Fibroblast of lung (primary cell): ENCODE results near the gene FAM76B.

Source experiments
- CTCF ChIP-seq, 2 donors: IDR thresholded peaks in 1 of 2; conservative IDR thresholded peaks in 1 of 2; 1 replicate in 1 of 2; 2 replicates in 1 of 2; pipeline ENCODE4 v1.5.1; 2011 to 2012; ENCODE audit warnings: low read length in 2 of 2, control low read depth in 1 of 2, inconsistent platforms in 1 of 2, low read depth in 1 of 2, mild to moderate bottlenecking in 1 of 2
- EZH2 ChIP-seq: IDR thresholded peaks from 2 replicates; pipeline ENCODE4 v1.5.1; 2012; ENCODE audit warnings: low read length, control low read depth, mild to moderate bottlenecking; ENCODE audit errors: missing control alignments

DNA sequence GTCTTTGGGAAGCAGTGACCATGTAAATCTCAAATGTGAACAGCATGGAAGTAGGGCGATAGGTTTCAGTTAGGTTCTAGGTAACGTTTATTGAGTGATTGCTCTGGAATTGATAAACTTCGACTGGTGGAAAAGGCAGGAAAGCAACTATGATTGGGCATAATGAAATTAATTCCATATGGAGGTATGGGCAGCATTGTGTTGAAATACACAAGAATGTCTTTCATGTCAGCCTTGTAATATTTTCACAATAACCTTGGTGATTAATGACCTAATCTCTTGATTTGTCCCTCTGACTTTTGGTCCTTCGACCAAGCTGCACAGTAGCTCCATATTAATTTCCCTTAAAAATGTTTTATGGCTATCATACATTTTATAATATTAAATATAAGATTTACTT lies 3.5 kb upstream of the FAM76B start:
- TF ChIP-seq CTCF (conservative IDR thresholded peaks at IDR 0.05 in 1 of 2, IDR thresholded peaks at IDR 0.05 in 1 of 2; ENCODE audit: low read depth in 1 of 2, low read length in 2 of 2) (no peak), EZH2 (no peak)
